GM12801 (cell line): Measurements from ENCODE around the gene IHH.

Experiments
- CTCF ChIP-seq: IDR thresholded peaks from one replicate; pipeline ENCODE4 v1.5.1; 2011; ENCODE audit warnings: control low read depth; ENCODE audit not compliant: insufficient read length; ENCODE audit errors: extremely low read depth

Gene IHH

GRCh38 chr2:219045937-219046550 is 14.7 kb downstream of the IHH start:
- no peak for TF ChIP-seq CTCF

GRCh38 chr2:219042750-219043149 is 18.0 kb downstream of the IHH start:
- no peak for TF ChIP-seq CTCF

GRCh38 chr2:219042157-219042556 is 18.6 kb downstream of the IHH start:
- no peak for TF ChIP-seq CTCF

- TF ChIP-seq CTCF = no peak
Observed at GRCh38 chr2:219041252-219041651, 19.5 kb downstream of the IHH start, which contains the start of gene CFAP65. TSS of gene CFAP65 (minus strand) at chr2:219041516. CDS start at chr2:219039048, 2,468 bp downstream.

GRCh38 chr2:219038600-219038999 is 22.1 kb downstream of the IHH start:
- TF ChIP-seq CTCF = no peak

- no peak for TF ChIP-seq CTCF
Observed at GRCh38 chr2:219037783-219038499, 22.8 kb downstream of the IHH start.

- TF ChIP-seq CTCF = no peak
Observed at GRCh38 chr2:219035942-219036341, 24.8 kb downstream of the IHH start.
